ENCODE measurements around the gene NARF.

GRCh38 chr17:82519971-82520903 lies 61.7 kb downstream of the NARF start:
- no peak for TF ChIP-seq CTCF (IDR thresholded peaks at IDR 0.05)
- no peak for TF ChIP-seq POLR2A (IDR thresholded peaks at IDR 0.05)

Measured in esophagus squamous epithelium (tissue), 4 donors.